ENCODE measurements around the gene MIER1.

MIER1 gene

DNA sequence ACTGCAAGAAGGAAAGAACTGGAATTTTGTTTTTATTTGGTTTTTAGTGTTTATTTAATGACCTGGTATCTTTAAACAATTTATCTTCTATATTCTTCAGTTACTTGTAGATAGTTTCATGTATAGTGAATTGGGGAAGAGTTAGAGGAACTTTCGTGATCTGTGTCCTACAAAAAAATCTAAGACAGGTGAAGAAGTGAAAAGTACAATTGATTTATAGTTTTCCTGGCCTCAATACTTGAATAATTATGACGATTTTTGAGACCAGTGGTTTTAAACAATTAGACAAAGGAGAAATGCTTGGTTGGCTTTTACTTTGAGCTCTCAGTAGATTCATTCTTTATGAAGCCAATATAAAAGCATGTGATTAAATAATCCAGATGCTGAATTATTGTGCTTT lies 7.5 kb downstream of the MIER1 start:
- H4K20me1 ChIP-seq (ENCODE audit: control insufficient read depth, insufficient read depth, low read depth, low read length): peaks cover 6% of the 10 kb centered on the region; the same call in 1 of the 2 replicates
- peaks cover 18% of the 10 kb centered on the region for H3F3A ChIP-seq (ENCODE audit: control insufficient read depth, insufficient read depth)
- no peak overlapping the region for H3K27ac ChIP-seq (ENCODE audit: low read depth, low read length)
- no peaks in the 10 kb centered on the region for H3K9me3 ChIP-seq (ENCODE audit: control insufficient read depth, insufficient read depth, low read length)
- no peaks in the 10 kb centered on the region for H3K27me3 ChIP-seq (ENCODE audit: control insufficient read depth, low read length)
- H3K79me2 ChIP-seq (ENCODE audit: control insufficient read depth, low read length): peaks cover 77% of the 10 kb centered on the region
- TF ChIP-seq, protein P1, sequence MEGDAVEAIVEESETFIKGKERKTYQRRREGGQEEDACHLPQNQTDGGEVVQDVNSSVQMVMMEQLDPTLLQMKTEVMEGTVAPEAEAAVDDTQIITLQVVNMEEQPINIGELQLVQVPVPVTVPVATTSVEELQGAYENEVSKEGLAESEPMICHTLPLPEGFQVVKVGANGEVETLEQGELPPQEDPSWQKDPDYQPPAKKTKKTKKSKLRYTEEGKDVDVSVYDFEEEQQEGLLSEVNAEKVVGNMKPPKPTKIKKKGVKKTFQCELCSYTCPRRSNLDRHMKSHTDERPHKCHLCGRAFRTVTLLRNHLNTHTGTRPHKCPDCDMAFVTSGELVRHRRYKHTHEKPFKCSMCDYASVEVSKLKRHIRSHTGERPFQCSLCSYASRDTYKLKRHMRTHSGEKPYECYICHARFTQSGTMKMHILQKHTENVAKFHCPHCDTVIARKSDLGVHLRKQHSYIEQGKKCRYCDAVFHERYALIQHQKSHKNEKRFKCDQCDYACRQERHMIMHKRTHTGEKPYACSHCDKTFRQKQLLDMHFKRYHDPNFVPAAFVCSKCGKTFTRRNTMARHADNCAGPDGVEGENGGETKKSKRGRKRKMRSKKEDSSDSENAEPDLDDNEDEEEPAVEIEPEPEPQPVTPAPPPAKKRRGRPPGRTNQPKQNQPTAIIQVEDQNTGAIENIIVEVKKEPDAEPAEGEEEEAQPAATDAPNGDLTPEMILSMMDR (IDR thresholded peaks at IDR 0.05; ENCODE audit: low read depth, low read length, poor library complexity, severe bottlenecking): no peak
- no peak for TF ChIP-seq EZH2phosphoT487 (IDR thresholded peaks at IDR 0.05; ENCODE audit: borderline replicate concordance, low read length)
- peak overlapping the region; percentile 87 for H3K4me2 ChIP-seq (ENCODE audit: low read length)
- H3K4me3 ChIP-seq (ENCODE audit: low read length): peak overlapping the region; percentile 89
- H3K9me2 ChIP-seq (replicated peaks; ENCODE audit: control insufficient read depth, low read length): no peaks in the 10 kb centered on the region
- peaks cover 25% of the 10 kb centered on the region for H3K4me1 ChIP-seq (ENCODE audit: control insufficient read depth, low read length)
- H3K36me3 ChIP-seq (ENCODE audit: control insufficient read depth, low read length): peaks cover 24% of the 10 kb centered on the region

DNA sequence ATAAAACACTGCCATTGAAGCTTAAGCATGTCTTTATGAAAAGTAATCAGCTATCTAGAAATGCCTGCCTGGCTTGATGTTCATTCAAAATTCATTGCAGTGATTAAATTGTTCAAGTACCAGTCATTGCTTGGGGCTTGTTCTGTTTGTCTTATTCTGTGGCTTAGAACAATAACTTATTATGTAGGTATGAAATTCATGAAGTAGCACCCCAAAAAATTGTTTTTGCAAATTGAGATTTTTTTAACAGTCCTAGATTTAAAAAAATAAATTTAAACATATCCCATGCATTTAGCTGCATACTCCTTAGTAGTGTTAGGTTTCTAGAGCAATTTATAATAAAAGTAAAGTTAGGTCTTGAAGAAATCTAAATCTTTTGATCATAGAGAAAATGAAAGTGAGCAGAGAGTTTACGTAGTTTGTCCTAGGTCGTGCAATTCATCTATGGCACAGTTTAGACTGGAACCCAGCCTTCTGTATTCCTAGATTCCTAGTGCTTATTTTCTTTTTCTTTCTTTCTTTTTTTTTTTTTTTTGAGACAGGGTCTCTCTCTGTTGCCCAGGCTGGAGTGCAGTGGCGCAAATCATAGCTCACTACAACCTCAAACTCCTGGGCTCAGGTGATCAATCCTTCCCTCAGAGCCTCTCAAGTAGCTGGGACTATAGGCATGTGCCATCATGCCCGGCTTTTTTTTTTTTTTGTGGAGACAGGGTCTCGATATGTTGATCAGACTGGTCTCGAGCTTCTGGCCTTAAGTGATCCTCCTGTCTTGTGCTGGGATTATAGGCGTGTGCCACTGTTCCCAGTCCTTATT lies 9.3 kb downstream of the MIER1 start:
- no peak overlapping the region for H3K4me3 ChIP-seq (ENCODE audit: low read length)
- peaks cover 5% of the 10 kb centered on the region; the same call in 1 of the 2 replicates for H4K20me1 ChIP-seq (ENCODE audit: control insufficient read depth, insufficient read depth, low read depth, low read length)
- TF ChIP-seq, protein P1 (IDR thresholded peaks at IDR 0.05; ENCODE audit: low read depth, low read length, poor library complexity, severe bottlenecking): no peak

DNA sequence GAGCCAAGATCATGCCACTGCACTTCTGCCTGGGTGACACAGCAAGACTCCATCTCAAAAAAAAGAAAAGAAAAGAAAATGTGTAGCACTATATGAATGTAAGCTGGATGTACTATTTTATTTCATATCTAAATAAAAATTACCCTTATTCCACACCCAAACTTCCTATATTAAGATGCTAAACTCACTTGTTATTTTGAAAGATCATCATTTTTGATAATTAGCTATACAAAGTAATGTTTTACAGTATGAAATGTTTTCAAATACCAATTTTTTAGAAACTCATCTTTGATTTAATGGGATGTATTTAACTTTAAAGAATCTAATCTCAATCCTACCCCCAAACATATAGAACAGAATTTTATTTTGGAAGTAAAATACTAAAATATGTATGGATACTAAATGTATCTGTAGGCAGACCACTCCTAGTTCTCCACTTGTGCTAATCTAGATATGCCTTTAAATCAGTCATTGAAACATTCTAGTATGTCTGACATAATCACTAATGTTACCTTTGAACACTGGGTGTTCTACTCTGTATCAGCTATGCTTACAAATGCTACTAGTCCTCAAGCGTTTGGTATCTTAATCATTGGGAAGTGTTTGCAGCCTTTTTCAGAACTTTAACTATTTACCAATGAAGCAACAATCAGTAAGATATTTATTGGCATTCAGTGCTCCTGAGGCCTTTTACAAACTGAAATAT lies 12.9 kb downstream of the MIER1 start:
- H3F3A ChIP-seq (ENCODE audit: control insufficient read depth, insufficient read depth): no peaks in the 10 kb centered on the region
- H4K20me1 ChIP-seq (ENCODE audit: control insufficient read depth, insufficient read depth, low read depth, low read length): no peaks in the 10 kb centered on the region
- H3K4me3 ChIP-seq (ENCODE audit: low read length): no peak overlapping the region
- H3K4me1 ChIP-seq (ENCODE audit: control insufficient read depth, low read length): peaks cover 5% of the 10 kb centered on the region
- no peaks in the 10 kb centered on the region for H3K9me3 ChIP-seq (ENCODE audit: control insufficient read depth, insufficient read depth, low read length)
- TF ChIP-seq, protein P1 (IDR thresholded peaks at IDR 0.05; ENCODE audit: low read depth, low read length, poor library complexity, severe bottlenecking): no peak
- TF ChIP-seq EZH2phosphoT487 (IDR thresholded peaks at IDR 0.05; ENCODE audit: borderline replicate concordance, low read length): no peak
- peaks cover 93% of the 10 kb centered on the region for H3K79me2 ChIP-seq (ENCODE audit: control insufficient read depth, low read length)
- H3K36me3 ChIP-seq (ENCODE audit: control insufficient read depth, low read length): peaks cover 41% of the 10 kb centered on the region
- H3K9me2 ChIP-seq (replicated peaks; ENCODE audit: control insufficient read depth, low read length): no peaks in the 10 kb centered on the region
- H3K27ac ChIP-seq (ENCODE audit: low read depth, low read length): no peak overlapping the region
- no peak overlapping the region for H3K4me2 ChIP-seq (ENCODE audit: low read length)
- no peaks in the 10 kb centered on the region for H3K27me3 ChIP-seq (ENCODE audit: control insufficient read depth, low read length)

More for the DNA sequence above, 9.3 kb downstream of the MIER1 start:
- peaks cover 23% of the 10 kb centered on the region for H3K4me1 ChIP-seq (ENCODE audit: control insufficient read depth, low read length)
- peak overlapping the region; percentile 5; the same call in 1 of the 2 replicates for H3K4me2 ChIP-seq (ENCODE audit: low read length)
- H3K36me3 ChIP-seq (ENCODE audit: control insufficient read depth, low read length): peaks cover 22% of the 10 kb centered on the region
- no peak overlapping the region for H3K27ac ChIP-seq (ENCODE audit: low read depth, low read length)
- H3K9me2 ChIP-seq (replicated peaks; ENCODE audit: control insufficient read depth, low read length): no peaks in the 10 kb centered on the region
- H3K27me3 ChIP-seq (ENCODE audit: control insufficient read depth, low read length): no peaks in the 10 kb centered on the region
- H3K9me3 ChIP-seq (ENCODE audit: control insufficient read depth, insufficient read depth, low read length): no peaks in the 10 kb centered on the region
- peaks cover 89% of the 10 kb centered on the region for H3K79me2 ChIP-seq (ENCODE audit: control insufficient read depth, low read length)
- H3F3A ChIP-seq (ENCODE audit: control insufficient read depth, insufficient read depth): peaks cover 7% of the 10 kb centered on the region

Data from DOHH2 (cell line).